IMR-90 (cell line): ENCODE results near the gene PDE4A. TPM values are rescaled to one million over a fixed set of nuclear protein-coding genes. Genes with fewer than 3 reads are reported as not detected.

Experiments
- ATAC-seq: fragments of 200-7000 bp; cut with Tn5 transposase; 2 replicates; pipeline ENCODE4 v1.9.1; 2020; ENCODE audit warnings: low read depth, mild to moderate bottlenecking, moderate library complexity
- BruUV-seq: library from RNA; stranded (reverse); fragments of 400-500 nt; replicated peaks from 2 replicates; lab custom pipeline; 2021; lab: Mats Ljungman, UMichigan
- CTCF ChIA-PET: fragments of 300-600 bp; formaldehyde crosslinking; extraction: SDS; loops from one replicate; lab custom pipeline; 2021; ENCODE audit warnings: antibody characterized with exemption; lab: Yijun Ruan, JAX
- POLR2A ChIA-PET: fragments of 300-600 bp; sonication (Branson Sonifier 250); formaldehyde crosslinking; loops from one replicate; lab custom pipeline; 2022; ENCODE audit warnings: antibody characterized with exemption; ENCODE audit not compliant: unreplicated experiment; lab: Charles Lee
- DNase-seq: peaks from one replicate; pipeline ENCODE4 v3.0.0; 2013
- H2AFZ ChIP-seq: replicated peaks from 2 replicates; pipeline ENCODE3; 2013; ENCODE audit warnings: low read length, mild to moderate bottlenecking; ENCODE audit not compliant: poor library complexity
- H2AK5ac ChIP-seq: 2 replicates; pipeline ENCODE4 v1.6.1; 2013; ENCODE audit warnings: low read depth, low read length, inconsistent platforms
- H2AK9ac ChIP-seq: replicated peaks from 2 replicates; pipeline ENCODE3; 2013; ENCODE audit warnings: mild to moderate bottlenecking, low read depth, low read length, moderate library complexity; ENCODE audit not compliant: poor library complexity
- H2BK120ac ChIP-seq: 2 replicates; pipeline ENCODE4 v1.6.1; 2013; ENCODE audit warnings: low read depth, low read length, inconsistent platforms
- H2BK15ac ChIP-seq: 3 replicates; pipeline ENCODE4 v1.6.1; 2013; ENCODE audit warnings: low read depth, low read length, inconsistent platforms
- H2BK20ac ChIP-seq: 2 replicates; pipeline ENCODE4 v1.6.1; 2013; ENCODE audit warnings: low read depth, mild to moderate bottlenecking, inconsistent platforms, low read length, moderate library complexity
- H2BK5ac ChIP-seq: 2 replicates; pipeline ENCODE4 v1.6.1; 2013; ENCODE audit warnings: mild to moderate bottlenecking, low read depth, low read length, inconsistent platforms; ENCODE audit not compliant: poor library complexity, severe bottlenecking
- H3K14ac ChIP-seq: replicated peaks from 2 replicates; pipeline ENCODE4 v1.6.1; 2013; ENCODE audit warnings: low read depth, low read length, inconsistent platforms
- H3K18ac ChIP-seq: 2 replicates; pipeline ENCODE4 v1.6.1; 2013; ENCODE audit warnings: low read depth, low read length, control low read depth
- H3K23ac ChIP-seq: 2 replicates; pipeline ENCODE4 v1.6.1; 2013; ENCODE audit warnings: low read depth, low read length, inconsistent platforms
- H3K27ac ChIP-seq: 2 replicates; pipeline ENCODE4 v1.5.1; 2013; ENCODE audit warnings: mild to moderate bottlenecking, control low read depth, low read length; ENCODE audit not compliant: insufficient read depth
- H3K27me3 ChIP-seq: 2 replicates; pipeline ENCODE4 v1.6.1; 2013; ENCODE audit warnings: low read length; ENCODE audit not compliant: control insufficient read depth, insufficient read depth
- H3K36me3 ChIP-seq: 2 replicates; pipeline ENCODE4 v1.6.1; 2013; ENCODE audit warnings: low read length, mixed read lengths; ENCODE audit not compliant: control insufficient read depth, insufficient read depth
- H3K4ac ChIP-seq: 2 replicates; pipeline ENCODE4 v1.6.1; 2013; ENCODE audit warnings: low read depth, low read length, inconsistent platforms
- H3K4me1 ChIP-seq: 2 replicates; pipeline ENCODE4 v1.6.1; 2013; ENCODE audit warnings: low read length, mixed read lengths; ENCODE audit not compliant: control insufficient read depth, insufficient read depth
- H3K4me2 ChIP-seq: 2 replicates; pipeline ENCODE4 v1.6.1; 2013; ENCODE audit warnings: low read depth, mild to moderate bottlenecking, control low read depth, low read length, moderate library complexity
- H3K4me3 ChIP-seq: 2 replicates; pipeline ENCODE4 v1.5.1; 2013; ENCODE audit warnings: low read depth, mild to moderate bottlenecking, control low read depth, low read length, moderate library complexity; ENCODE audit not compliant: insufficient read depth
- H3K56ac ChIP-seq: 2 replicates; pipeline ENCODE4 v1.6.1; 2013; ENCODE audit warnings: low read length, inconsistent platforms; ENCODE audit not compliant: insufficient read depth; ENCODE audit errors: extremely low read depth
- H3K79me1 ChIP-seq, 2 experiments: 2 replicates each; pipeline ENCODE4 v1.6.1; 2013; ENCODE audit warnings: low read length in 2 of 2, inconsistent platforms in 1 of 2, low read depth in 1 of 2
- H3K9ac ChIP-seq: 2 replicates; pipeline ENCODE4 v1.6.1; 2013; ENCODE audit warnings: low read depth, low read length, control low read depth
- H3K9me1 ChIP-seq: 2 replicates; pipeline ENCODE4 v1.6.1; 2013; ENCODE audit warnings: low read length, inconsistent platforms; ENCODE audit not compliant: insufficient read depth
- H3K9me3 ChIP-seq: 2 replicates; pipeline ENCODE4 v1.6.1; 2013; ENCODE audit warnings: low read length; ENCODE audit not compliant: control insufficient read depth, insufficient read depth
- H4K20me1 ChIP-seq: 2 replicates; pipeline ENCODE4 v1.6.1; 2013; ENCODE audit warnings: low read length, inconsistent platforms; ENCODE audit not compliant: insufficient read depth
- H4K5ac ChIP-seq: 2 replicates; pipeline ENCODE4 v1.6.1; 2013; ENCODE audit warnings: mild to moderate bottlenecking, low read depth, low read length, control low read depth
- H4K8ac ChIP-seq, 2 experiments: 2 replicates each; pipeline ENCODE4 v1.6.1; 2013; ENCODE audit warnings: low read depth in 2 of 2, low read length in 2 of 2, control low read depth in 1 of 2, inconsistent platforms in 1 of 2
- H4K91ac ChIP-seq: 2 replicates; pipeline ENCODE4 v1.6.1; 2013; ENCODE audit warnings: low read depth, low read length, inconsistent platforms; ENCODE audit not compliant: insufficient read depth
- CEBPB ChIP-seq: IDR thresholded peaks from 2 replicates; pipeline ENCODE4 v1.6.1; 2012; ENCODE audit warnings: low read depth, low read length, improper control_type of control experiment
- MAFK ChIP-seq: IDR thresholded peaks from 2 replicates; pipeline ENCODE4 v1.6.1; 2012; ENCODE audit warnings: low read depth, low read length, improper control_type of control experiment
- POLR2A ChIP-seq: IDR thresholded peaks from 2 replicates; pipeline ENCODE4 v1.6.1; 2012; ENCODE audit warnings: mild to moderate bottlenecking, low read depth, low read length
- RAD21 ChIP-seq: IDR thresholded peaks from 2 replicates; pipeline ENCODE4 v1.6.1; 2012; ENCODE audit warnings: low read length, improper control_type of control experiment
- RFX5 ChIP-seq: IDR thresholded peaks from 2 replicates; pipeline ENCODE4 v1.8.0; 2012; ENCODE audit warnings: low read depth, mild to moderate bottlenecking, low read length, moderate library complexity
- SMC3 ChIP-seq: fragments of 150-350 bp; IDR thresholded peaks from 2 replicates; pipeline ENCODE4 v1.6.1; 2016; ENCODE audit warnings: low read depth, mild to moderate bottlenecking, antibody characterized with exemption, low read length, moderate library complexity
- WGBS, 2 experiments: methylation state at CpG; one replicate each; pipeline versions ENCODE4 v1.1.5 to v1.1.7; 2013; ENCODE audit warnings: missing lambda C conversion rate in 2 of 2; ENCODE audit not compliant: insufficient read length in 1 of 2; ENCODE audit errors: extremely low coverage in 2 of 2; 5-methylcytosine and 5-hydroxymethylcytosine counted together
- dilution Hi-C: fragments of 300-500 bp; cut with HindIII; formaldehyde crosslinking; loops from one replicate; pipeline ENCODE4 v1.14.3; 2018; ENCODE audit warnings: low sequenced_read_pairs; ENCODE audit not compliant: unreplicated experiment
- in situ Hi-C: fragments of 300-500 bp; cut with MboI; formaldehyde crosslinking; loops from 3 replicates; pipeline ENCODE4 v1.14.3; 2019; ENCODE audit warnings: low sequenced_read_pairs, inconsistent platforms, mixed read lengths
- intact Hi-C: fragments of 100-400 bp; cut with micrococcal nuclease; formaldehyde crosslinking; loops from 2 replicates; pipeline ENCODE4 v1.10.0; 2022
- polyA plus RNA-seq, 3 experiments: library from polyadenylated mRNA; depleted of rRNA; stranded (reverse); fragments of >200 nt; gene quantifications; 2 replicates each; pipeline ENCODE4 v1.2.3, GENCODE V29; 2012; ENCODE audit warnings: low replicate concordance in 1 of 3
- total RNA-seq: library from RNA; depleted of rRNA; stranded (reverse); fragments of >200 nt; gene quantifications from 2 replicates; pipeline ENCODE4 v1.2.3, GENCODE V29; 2012
- TF ChIP-seq, protein P1 (sequence below): fragments of 150-350 bp; IDR thresholded peaks from 2 replicates; pipeline ENCODE4 v1.6.1; 2016; ENCODE audit warnings: low read depth, mild to moderate bottlenecking, low read length, moderate library complexity, borderline replicate concordance
- TF ChIP-seq, protein P2 (sequence below): conservative IDR thresholded peaks from 2 replicates; pipeline ENCODE4 v1.5.1; 2012; ENCODE audit warnings: mild to moderate bottlenecking, low read depth, low read length, improper control_type of control experiment

Gene PDE4A
- total and polyA plus RNA-seq, 2 of the 4 experiments (the other 2 are of a cell fraction): 1.8 to 7.0 TPM

DNA sequence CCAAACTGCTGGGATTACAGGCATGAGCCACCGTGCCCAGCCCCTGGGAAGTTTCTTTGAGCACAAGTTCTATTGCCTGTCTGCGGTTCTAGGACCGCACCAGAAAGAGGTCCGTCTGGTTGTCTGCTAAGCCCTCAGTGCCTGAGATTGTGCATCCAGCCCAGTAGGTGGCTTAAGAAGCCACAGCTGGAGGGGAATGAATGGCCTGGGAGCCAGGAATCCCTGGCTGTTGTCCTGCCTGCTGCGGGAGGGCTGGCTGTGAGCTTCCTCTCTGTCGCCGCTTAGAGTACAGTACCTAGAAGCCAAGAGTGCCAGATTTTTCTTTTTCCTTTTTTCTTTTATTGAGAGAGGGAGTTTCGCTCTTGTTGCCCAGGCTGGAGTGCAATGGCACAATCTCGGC lies 35.8 kb upstream of the PDE4A start:
- Histone ChIP-seq H3K4me1 (no peaks in the 10 kb centered on the region; the same call in 1 of the 2 replicates), H3K79me1 (peaks cover 6 to 14% of the 10 kb centered on the region in 2 experiments; a peak in 3 of 4 replicates), H3K4ac (no peak overlapping the region), H3K9me1 (no peaks in the 10 kb centered on the region), H3K56ac (no peak overlapping the region), H3K9me3 (no peaks in the 10 kb centered on the region), H3K27ac (no peak overlapping the region), H2AK9ac (no peak overlapping the region), H2AK5ac (no peak overlapping the region), H2BK5ac (no peak overlapping the region), H3K23ac (no peak overlapping the region), H3K27me3 (no peaks in the 10 kb centered on the region), H4K5ac (no peak overlapping the region), H4K8ac (no peak overlapping the region), H3K36me3 (no peaks in the 10 kb centered on the region), H2BK20ac (no peak overlapping the region), H2BK15ac (no peak overlapping the region), H4K20me1 (no peaks in the 10 kb centered on the region; the same call in 1 of the 2 replicates), H3K9ac (no peak overlapping the region), H3K18ac (no peak overlapping the region), H2BK120ac (no peak overlapping the region), H3K4me2 (no peak overlapping the region), H3K4me3 (no peak overlapping the region), H2AFZ (no peak overlapping the region), H3K14ac (no peak overlapping the region), H4K91ac (no peak overlapping the region)
- 100% methylated on average over 2 of the region's 9 CpGs; no CpG with 5 or more reads in 1 of the 2 experiments for WGBS, 2 experiments
- dilution Hi-C loops: no loop called here
- POLR2A ChIA-PET: no interaction called here
- in situ Hi-C loops: loop anchor here (10.0 kb wide), 1 partner anchor 460 kb away; no protein-coding TSS in a partner anchor
- CTCF ChIA-PET: no interaction called here
- TF ChIP-seq POLR2A (no peak), MAFK (no peak), RFX5 (no peak), SMC3 (no peak), CEBPB (no peak), RAD21 (no peak)
- TF ChIP-seq, protein P1, sequence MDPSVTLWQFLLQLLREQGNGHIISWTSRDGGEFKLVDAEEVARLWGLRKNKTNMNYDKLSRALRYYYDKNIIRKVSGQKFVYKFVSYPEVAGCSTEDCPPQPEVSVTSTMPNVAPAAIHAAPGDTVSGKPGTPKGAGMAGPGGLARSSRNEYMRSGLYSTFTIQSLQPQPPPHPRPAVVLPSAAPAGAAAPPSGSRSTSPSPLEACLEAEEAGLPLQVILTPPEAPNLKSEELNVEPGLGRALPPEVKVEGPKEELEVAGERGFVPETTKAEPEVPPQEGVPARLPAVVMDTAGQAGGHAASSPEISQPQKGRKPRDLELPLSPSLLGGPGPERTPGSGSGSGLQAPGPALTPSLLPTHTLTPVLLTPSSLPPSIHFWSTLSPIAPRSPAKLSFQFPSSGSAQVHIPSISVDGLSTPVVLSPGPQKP: no peak
- TF ChIP-seq, protein P2, sequence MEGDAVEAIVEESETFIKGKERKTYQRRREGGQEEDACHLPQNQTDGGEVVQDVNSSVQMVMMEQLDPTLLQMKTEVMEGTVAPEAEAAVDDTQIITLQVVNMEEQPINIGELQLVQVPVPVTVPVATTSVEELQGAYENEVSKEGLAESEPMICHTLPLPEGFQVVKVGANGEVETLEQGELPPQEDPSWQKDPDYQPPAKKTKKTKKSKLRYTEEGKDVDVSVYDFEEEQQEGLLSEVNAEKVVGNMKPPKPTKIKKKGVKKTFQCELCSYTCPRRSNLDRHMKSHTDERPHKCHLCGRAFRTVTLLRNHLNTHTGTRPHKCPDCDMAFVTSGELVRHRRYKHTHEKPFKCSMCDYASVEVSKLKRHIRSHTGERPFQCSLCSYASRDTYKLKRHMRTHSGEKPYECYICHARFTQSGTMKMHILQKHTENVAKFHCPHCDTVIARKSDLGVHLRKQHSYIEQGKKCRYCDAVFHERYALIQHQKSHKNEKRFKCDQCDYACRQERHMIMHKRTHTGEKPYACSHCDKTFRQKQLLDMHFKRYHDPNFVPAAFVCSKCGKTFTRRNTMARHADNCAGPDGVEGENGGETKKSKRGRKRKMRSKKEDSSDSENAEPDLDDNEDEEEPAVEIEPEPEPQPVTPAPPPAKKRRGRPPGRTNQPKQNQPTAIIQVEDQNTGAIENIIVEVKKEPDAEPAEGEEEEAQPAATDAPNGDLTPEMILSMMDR: no peak
- ATAC-seq (no peak), DNase-seq (no peak)
- no TSS peak for BruUV-seq
- intact Hi-C loops: no loop called here
